PC-9 (cell line): ENCODE measurements around the gene SAXO2. TPM values are rescaled to one million over a fixed set of nuclear protein-coding genes. Genes with fewer than 3 reads are reported as not detected.
"Not testable (repeated sequence)": the region's sequence is repeated elsewhere in the genome, so short reads cannot be mapped to it uniquely, and the experiment has no call there.

ENCODE experiments used
- BruUV-seq: library from RNA; stranded (reverse); fragments of 400-500 nt; replicated peaks from 2 replicates; lab custom pipeline; 2021; lab: Mats Ljungman, UMichigan
- CTCF ChIA-PET: fragments of 300-600 bp; sonication (Branson Sonifier 250); formaldehyde crosslinking; loops from one replicate; lab custom pipeline; 2022; ENCODE audit warnings: antibody characterized with exemption; lab: Charles Lee
- POLR2A ChIA-PET: fragments of 300-600 bp; sonication (Branson Sonifier 250); formaldehyde crosslinking; loops from one replicate; lab custom pipeline; 2022; ENCODE audit warnings: antibody characterized with exemption; ENCODE audit not compliant: unreplicated experiment; lab: Charles Lee
- DNase-seq, 2 experiments: peaks; one replicate each; pipeline versions ENCODE4 v3.0.0 to v3.0.0-alpha.2; 2015 to 2022; ENCODE audit warnings: mixed read lengths in 1 of 2
- H2AFZ ChIP-seq: fragments of 200-600 bp; sonication (generic); 2 replicates; pipeline ENCODE4 v1.8.1; 2017; ENCODE audit warnings: antibody characterized with exemption
- H3F3A ChIP-seq: fragments of 200-600 bp; sonication (generic); 2 replicates; pipeline ENCODE4 v1.8.1; 2017; ENCODE audit warnings: antibody characterized with exemption, mild to moderate bottlenecking, low read depth; ENCODE audit not compliant: insufficient read depth
- H3K27ac ChIP-seq: fragments of 200-600 bp; sonication (generic); 2 replicates; pipeline ENCODE4 v1.6.1; 2016; ENCODE audit warnings: mixed run types
- H3K27me3 ChIP-seq: fragments of 200-600 bp; sonication (generic); 2 replicates; pipeline ENCODE4 v1.6.1; 2016; ENCODE audit warnings: low read depth, mixed run types; ENCODE audit not compliant: insufficient read depth
- H3K36me3 ChIP-seq: fragments of 200-600 bp; sonication (generic); 2 replicates; pipeline ENCODE4 v1.6.1; 2016; ENCODE audit warnings: low read depth, mixed run types
- H3K4me1 ChIP-seq: fragments of 200-600 bp; sonication (generic); replicated peaks from 2 replicates; pipeline ENCODE4 v1.6.1; 2016; ENCODE audit warnings: mixed run types; ENCODE audit not compliant: insufficient read depth
- H3K4me2 ChIP-seq: fragments of 200-600 bp; sonication (generic); 2 replicates; pipeline ENCODE4 v1.6.1; 2017; ENCODE audit warnings: mixed run types
- H3K4me3 ChIP-seq: fragments of 200-600 bp; sonication (generic); 2 replicates; pipeline ENCODE4 v1.6.1; 2016; ENCODE audit warnings: mixed run types
- H3K79me2 ChIP-seq: fragments of 200-600 bp; sonication (generic); 2 replicates; pipeline ENCODE4 v1.6.1; 2017; ENCODE audit warnings: low read depth, mixed run types
- H3K9me2 ChIP-seq: fragments of 200-600 bp; sonication (generic); 2 replicates; pipeline ENCODE4 v1.8.1; 2017; ENCODE audit warnings: mild to moderate bottlenecking; ENCODE audit not compliant: insufficient read depth
- H3K9me3 ChIP-seq: fragments of 200-600 bp; sonication (generic); 2 replicates; pipeline ENCODE4 v1.8.1; 2016; ENCODE audit warnings: low read depth; ENCODE audit not compliant: insufficient read depth
- H4K20me1 ChIP-seq: fragments of 200-600 bp; sonication (generic); 2 replicates; pipeline ENCODE4 v1.8.1; 2017; ENCODE audit not compliant: insufficient read depth
- EZH2 ChIP-seq: fragments of 200-600 bp; sonication (generic); IDR thresholded peaks from 2 replicates; pipeline ENCODE4 v1.8.0; 2017; ENCODE audit warnings: antibody characterized with exemption, low read depth
- intact Hi-C: fragments of 100-400 bp; cut with micrococcal nuclease; formaldehyde crosslinking; loops from one replicate; pipeline ENCODE4 v1.10.0; 2022; ENCODE audit not compliant: unreplicated experiment
- total RNA-seq: library from RNA; stranded (reverse); gene quantifications from 2 replicates; pipeline ENCODE4 v1.2.3, GENCODE V29; 2021
- TF ChIP-seq, protein P1 (sequence below): fragments of 200-600 bp; sonication (generic); conservative IDR thresholded peaks from 2 replicates; pipeline ENCODE4 v1.6.1; 2017; ENCODE audit warnings: mixed run types, antibody characterized with exemption, mild to moderate bottlenecking, moderate library complexity

SAXO2 gene
- total RNA-seq, 1 experiment from 2014 or later: 1.7 TPM

DNA sequence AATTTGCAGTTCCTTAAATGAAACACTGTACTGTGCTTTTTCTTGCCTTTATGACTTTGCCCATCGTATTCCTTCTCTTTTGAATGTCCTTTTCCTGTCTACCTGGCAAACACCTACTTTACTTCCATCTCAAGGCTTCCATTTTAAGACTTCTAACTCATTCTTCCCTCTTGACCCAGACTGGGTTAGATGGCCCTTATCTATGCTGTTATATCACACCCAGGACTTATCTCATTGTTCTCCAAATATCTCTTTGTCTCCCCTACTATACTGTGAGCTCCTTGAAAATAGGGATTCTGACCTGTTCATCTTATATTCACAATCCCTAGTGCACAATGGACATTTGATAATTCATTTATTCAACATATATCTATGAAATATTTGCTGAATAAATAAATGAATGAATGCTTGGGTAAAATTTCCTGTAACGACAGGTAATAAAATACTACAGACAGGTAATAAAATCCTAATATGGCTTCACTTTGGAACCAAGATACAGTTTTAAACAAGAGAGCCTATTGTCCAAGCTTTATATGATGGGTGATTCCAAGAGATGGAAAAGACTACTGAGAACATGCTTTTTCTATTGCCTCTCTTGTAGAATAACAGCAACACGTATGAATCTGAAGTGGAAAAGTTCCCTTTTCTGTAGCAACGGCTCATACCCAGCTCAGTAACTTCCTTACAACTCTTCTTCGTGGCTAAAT is 22.8 kb upstream of the SAXO2 start:
- TF ChIP-seq, protein P1, sequence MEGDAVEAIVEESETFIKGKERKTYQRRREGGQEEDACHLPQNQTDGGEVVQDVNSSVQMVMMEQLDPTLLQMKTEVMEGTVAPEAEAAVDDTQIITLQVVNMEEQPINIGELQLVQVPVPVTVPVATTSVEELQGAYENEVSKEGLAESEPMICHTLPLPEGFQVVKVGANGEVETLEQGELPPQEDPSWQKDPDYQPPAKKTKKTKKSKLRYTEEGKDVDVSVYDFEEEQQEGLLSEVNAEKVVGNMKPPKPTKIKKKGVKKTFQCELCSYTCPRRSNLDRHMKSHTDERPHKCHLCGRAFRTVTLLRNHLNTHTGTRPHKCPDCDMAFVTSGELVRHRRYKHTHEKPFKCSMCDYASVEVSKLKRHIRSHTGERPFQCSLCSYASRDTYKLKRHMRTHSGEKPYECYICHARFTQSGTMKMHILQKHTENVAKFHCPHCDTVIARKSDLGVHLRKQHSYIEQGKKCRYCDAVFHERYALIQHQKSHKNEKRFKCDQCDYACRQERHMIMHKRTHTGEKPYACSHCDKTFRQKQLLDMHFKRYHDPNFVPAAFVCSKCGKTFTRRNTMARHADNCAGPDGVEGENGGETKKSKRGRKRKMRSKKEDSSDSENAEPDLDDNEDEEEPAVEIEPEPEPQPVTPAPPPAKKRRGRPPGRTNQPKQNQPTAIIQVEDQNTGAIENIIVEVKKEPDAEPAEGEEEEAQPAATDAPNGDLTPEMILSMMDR: no peak
- no peak for TF ChIP-seq EZH2
- H3K27me3 ChIP-seq: no peaks in the 10 kb centered on the region
- H3K27ac ChIP-seq: no peak overlapping the region
- H3K9me2 ChIP-seq: no peaks in the 10 kb centered on the region
- no peaks in the 10 kb centered on the region for H3K9me3 ChIP-seq
- H3F3A ChIP-seq: no peaks in the 10 kb centered on the region
- H4K20me1 ChIP-seq: peaks cover 4% of the 10 kb centered on the region; the same call in 1 of the 2 replicates
- no peak overlapping the region for H3K4me3 ChIP-seq
- H3K4me1 ChIP-seq: no peaks in the 10 kb centered on the region
- H3K4me2 ChIP-seq: no peak overlapping the region
- H3K79me2 ChIP-seq: no peaks in the 10 kb centered on the region
- POLR2A ChIA-PET: interaction anchor here (0.6 kb wide), 1 partner anchor 621 kb away, joined by 3 read pairs; no protein-coding TSS in a partner anchor
- BruUV-seq: no TSS peak
- DNase-seq: no peak
- peaks cover 6% of the 10 kb centered on the region; the same call in 1 of the 2 replicates for H3K36me3 ChIP-seq
- intact Hi-C loops: no loop called here
- CTCF ChIA-PET: interaction anchor here (0.7 kb wide), 1 partner anchor 132 kb away, joined by 4 read pairs; no protein-coding TSS in a partner anchor
- no peak overlapping the region for H2AFZ ChIP-seq

DNA sequence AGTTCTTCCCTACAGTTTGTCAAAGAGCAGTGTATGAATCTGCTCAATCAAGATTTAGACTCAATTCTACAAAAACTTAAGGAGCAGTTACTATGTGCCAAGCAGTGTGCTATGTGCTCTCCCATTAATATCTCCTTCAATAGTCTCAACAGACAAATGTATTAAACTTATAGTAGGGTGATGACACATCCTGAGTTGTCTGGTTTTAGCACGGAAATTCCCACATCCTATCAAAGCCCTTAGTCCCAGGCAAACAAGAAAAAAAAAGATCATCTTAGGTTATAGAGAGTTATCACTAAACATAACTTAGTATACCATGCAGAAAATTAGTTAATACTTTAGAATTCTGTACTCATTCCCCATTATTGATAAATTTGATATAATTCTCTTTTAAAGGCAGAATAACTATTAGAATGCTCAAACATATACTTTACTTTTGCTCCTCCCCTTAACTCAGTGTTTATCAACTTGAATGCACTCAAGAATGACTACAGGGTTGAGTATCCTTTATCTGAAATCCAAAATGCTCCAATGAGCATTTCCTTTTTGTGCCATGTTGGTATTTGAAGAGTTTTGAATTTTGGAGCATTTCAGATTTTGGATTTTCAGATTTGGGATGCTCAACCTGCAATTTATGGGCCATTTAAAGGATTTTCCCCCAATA is 20.6 kb upstream of the SAXO2 start:
- H3K4me1 ChIP-seq, H3F3A ChIP-seq, H4K20me1 ChIP-seq, POLR2A ChIA-PET, DNase-seq, H2AFZ ChIP-seq, H3K4me3 ChIP-seq, CTCF ChIA-PET, intact Hi-C loops, H3K9me2 ChIP-seq, H3K36me3 ChIP-seq, H3K79me2 ChIP-seq, BruUV-seq, H3K27me3 ChIP-seq, H3K27ac ChIP-seq, H3K9me3 ChIP-seq, H3K4me2 ChIP-seq: not testable (repeated sequence)

DNA sequence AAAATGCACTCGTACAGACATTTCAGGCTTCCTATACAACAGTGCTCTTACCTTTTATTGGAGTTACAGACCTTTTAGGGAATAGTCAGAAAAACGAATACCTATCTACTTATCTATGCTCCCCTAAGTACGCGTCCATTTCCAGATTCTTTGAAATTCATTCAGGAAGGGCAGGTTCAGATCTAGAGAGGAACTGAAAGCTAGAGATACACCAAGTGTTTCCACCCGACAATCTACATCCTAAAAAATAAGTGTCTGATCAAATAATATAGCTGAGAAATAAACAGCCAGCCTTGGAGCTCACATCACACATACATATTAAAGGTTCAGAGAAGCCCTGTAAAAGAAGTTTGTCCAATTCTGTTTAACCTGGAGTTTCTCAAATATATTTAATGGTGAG is 19.0 kb upstream of the SAXO2 start:
- H3K9me3 ChIP-seq, H3K36me3 ChIP-seq, intact Hi-C loops, H3K27me3 ChIP-seq, H3K4me1 ChIP-seq, DNase-seq, H3F3A ChIP-seq, H3K79me2 ChIP-seq, BruUV-seq, H3K9me2 ChIP-seq, H3K4me3 ChIP-seq, H3K27ac ChIP-seq, CTCF ChIA-PET, H4K20me1 ChIP-seq, H3K4me2 ChIP-seq, H2AFZ ChIP-seq, POLR2A ChIA-PET: not testable (repeated sequence)

DNA sequence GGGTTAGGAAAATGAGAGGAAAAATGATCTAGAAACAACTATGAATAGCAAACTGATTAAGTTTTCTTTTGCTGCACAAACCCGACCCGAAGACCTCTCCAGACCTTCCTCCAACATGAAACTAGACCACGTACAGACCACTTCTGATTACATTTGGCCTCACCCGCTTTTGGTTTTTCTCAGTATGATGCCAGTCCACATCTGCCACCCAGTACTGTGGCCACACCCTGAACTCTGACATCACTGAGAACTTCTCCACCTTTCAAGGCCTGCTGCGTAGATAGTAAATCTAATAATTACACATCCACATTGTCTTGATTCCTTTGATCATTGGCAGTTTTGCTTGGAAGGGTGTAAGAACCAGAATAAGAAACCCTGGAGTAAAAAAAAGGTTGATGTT is 16.7 kb upstream of the SAXO2 start:
- BruUV-seq, H3K79me2 ChIP-seq, H2AFZ ChIP-seq, H3K4me3 ChIP-seq, H3K27ac ChIP-seq, intact Hi-C loops, CTCF ChIA-PET, H3F3A ChIP-seq, DNase-seq, H3K9me3 ChIP-seq, POLR2A ChIA-PET, H3K27me3 ChIP-seq, H3K4me1 ChIP-seq, H3K4me2 ChIP-seq, H3K9me2 ChIP-seq, H3K36me3 ChIP-seq, H4K20me1 ChIP-seq: not testable (repeated sequence)

DNA sequence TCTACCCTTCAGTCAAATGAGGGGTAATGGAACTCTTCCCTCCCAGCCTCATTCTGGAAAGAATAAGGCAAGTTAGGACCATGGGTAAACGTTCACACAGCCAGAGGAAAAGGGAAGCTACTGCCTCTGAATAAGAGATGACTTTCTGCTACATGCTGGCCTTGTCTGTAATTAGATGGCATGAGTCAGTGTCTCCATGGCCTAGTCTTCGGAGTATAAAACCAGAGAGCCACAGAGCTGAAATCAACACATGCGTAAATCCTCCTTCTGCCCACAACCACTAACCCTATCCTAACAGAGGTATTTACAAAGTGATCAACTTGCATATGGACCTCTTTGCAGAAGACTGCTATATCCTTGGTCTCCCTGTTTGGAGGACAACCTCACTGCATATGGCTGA is 14.4 kb upstream of the SAXO2 start:
- not testable (repeated sequence) for BruUV-seq

DNA sequence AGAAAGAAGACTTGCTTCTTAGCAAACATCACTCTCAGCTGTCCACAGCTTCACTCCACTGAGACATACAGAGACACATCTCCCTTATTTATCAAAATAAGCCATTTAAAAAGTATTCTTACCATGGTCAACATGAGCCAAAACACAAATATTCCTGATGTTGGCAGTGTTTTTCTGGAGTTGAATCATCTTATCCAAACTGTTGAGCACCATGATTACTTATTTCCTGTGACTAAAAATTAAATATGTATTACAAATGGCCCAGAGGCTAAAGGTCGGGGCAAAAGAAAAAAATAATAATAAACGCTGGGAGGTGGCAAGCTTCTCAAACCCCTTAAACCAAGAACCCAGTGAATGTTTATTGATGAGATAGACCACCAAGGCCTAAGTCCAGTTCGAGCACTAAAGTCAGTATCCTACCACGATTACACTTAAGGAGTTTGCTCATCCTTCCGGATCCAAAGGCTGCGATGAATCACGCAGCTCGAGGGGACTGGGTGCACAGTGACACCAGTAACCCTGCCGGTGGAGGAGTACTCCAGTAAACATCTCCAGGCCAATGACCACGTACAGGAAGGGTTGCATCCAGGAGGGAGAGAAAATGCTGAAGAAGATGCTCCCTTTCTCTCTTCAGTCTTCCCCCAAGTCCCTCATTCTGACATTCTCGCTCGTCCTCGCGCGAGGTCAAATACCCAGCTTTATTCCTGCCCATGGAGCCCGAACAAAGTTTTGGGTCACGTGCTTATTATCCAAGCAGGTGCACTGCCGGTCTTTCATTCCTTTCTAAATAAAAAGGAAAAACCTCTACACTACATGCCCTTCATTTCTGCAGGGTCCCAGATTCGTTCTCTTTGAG is 824 bp upstream of the SAXO2 start:
- H3K9me3 ChIP-seq, H3K36me3 ChIP-seq, CTCF ChIA-PET, H3K9me2 ChIP-seq, POLR2A ChIA-PET, intact Hi-C loops, H3K27me3 ChIP-seq, H4K20me1 ChIP-seq: not testable (repeated sequence)
- H3K4me3 ChIP-seq: peak overlapping the region; percentile 58
- DNase-seq: peak; percentile 37 to 59
- peaks cover 17% of the 10 kb centered on the region for H3K4me1 ChIP-seq
- TSS peak; percentile 34 for BruUV-seq
- H3K79me2 ChIP-seq: peaks cover 25% of the 10 kb centered on the region
- H2AFZ ChIP-seq: peak overlapping the region; percentile 79
- peaks cover 12% of the 10 kb centered on the region; the same call in 1 of the 2 replicates for H3F3A ChIP-seq
- peak overlapping the region; percentile 87 for H3K4me2 ChIP-seq
- peak overlapping the region; percentile 47 for H3K27ac ChIP-seq

More for the DNA sequence above, 14.4 kb upstream of the SAXO2 start:
- H3K79me2 ChIP-seq, H3K4me2 ChIP-seq, H3K9me2 ChIP-seq, H3K9me3 ChIP-seq, H2AFZ ChIP-seq, H3K36me3 ChIP-seq, H4K20me1 ChIP-seq, H3K4me3 ChIP-seq, H3K27ac ChIP-seq, H3K27me3 ChIP-seq, POLR2A ChIA-PET, H3F3A ChIP-seq, H3K4me1 ChIP-seq, DNase-seq, intact Hi-C loops: not testable (repeated sequence)
- CTCF ChIA-PET: interaction anchor here (0.7 kb wide), 1 partner anchor 1467 kb away, joined by 4 read pairs; no protein-coding TSS in a partner anchor
